Left hindlimb (tissue), 1 donor: ENCODE measurements around the gene DAZAP1.

Source experiments
- DNase-seq: peaks from one replicate; pipeline ENCODE4 v3.0.0-alpha.2; 2018

Gene DAZAP1

DNA sequence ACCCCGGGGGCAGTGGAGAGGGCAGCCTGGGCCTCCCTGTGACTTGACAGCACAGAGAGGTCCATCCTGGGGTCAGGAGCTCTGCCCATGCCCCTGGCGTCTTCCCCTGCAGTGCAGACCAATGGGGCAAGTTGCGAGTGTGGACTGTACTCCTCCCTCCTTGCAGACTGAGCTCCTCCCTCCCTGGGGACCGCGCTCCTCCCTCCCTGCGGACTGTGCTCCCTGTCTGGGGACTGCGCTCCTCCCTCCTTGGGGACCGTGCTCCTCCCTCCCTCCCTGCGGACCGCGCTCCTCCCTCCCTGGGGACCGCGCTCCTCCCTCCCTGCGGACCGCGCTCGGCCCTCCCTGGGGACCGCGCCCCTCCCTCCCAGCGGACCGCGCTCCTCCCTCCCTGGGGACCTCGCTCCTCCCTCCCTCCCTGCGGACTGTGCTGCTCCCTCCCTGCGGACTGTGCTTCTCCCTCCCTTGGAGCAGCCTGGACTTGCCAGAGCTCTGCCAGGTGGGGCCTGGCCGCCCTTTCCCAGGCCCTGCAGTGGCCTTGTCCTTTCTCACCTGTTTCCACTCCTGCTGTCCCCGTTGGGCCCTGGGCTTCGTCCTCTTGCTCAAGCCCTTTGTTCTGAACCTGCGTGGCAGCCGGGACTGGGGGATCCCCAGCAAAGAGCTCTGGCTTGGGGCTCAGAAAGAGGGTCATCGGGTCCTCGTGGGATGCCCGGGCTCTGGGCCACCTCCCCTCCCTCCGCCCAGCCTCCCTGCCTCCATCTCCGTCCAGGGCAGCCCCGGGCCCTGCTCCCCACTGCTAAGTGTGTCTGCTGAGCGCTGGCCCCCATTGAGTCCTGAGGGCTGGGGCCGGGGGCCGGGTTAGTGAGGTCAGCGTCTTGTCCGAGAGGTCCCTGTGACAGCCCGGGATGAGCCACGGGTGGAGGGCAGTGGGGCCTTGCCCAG, 12.9 kb upstream of the DAZAP1 start:
- no peak for DNase-seq

DNA sequence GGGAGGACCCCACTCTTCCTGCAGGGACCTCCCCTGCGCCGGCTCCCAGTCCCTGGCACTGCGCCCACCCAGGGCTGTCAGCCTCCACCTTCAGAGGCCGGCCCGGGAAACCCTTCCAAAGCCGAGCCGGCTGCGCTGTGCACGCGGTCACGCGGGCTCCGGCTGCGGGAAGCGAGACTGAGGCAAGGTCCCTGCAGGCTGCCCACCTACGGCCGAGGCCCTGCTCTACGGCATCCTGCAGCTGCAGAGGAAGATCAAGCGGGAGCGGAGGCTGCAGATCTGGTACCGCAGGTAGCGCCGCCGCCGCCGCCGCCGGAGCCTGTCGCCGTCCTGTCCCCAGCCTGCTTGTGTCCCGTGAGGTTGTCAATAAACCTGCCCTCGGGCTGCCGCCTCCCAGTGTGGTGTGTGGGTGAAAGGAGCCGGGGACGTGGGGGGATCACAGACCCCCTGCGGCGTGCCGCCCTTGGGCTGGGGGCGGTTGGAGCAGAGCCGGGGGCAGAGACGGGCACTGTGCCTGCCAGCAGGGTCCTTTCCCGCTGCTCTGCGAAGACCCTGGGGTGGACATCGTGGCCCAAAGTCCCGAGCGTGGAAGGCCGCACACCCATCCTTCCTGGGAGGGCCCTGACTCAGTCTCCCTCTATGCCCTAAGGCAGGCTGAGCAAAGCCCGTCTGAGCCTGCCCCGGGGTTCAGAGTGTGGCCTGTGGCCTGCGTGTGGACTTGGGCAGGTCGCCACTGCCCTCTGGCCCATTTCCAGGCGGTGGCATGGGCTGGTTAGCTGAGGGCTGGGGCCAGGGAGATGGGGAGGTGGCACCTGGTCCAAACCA, 12.0 kb upstream of the DAZAP1 start:
- DNase-seq: no peak

DNA sequence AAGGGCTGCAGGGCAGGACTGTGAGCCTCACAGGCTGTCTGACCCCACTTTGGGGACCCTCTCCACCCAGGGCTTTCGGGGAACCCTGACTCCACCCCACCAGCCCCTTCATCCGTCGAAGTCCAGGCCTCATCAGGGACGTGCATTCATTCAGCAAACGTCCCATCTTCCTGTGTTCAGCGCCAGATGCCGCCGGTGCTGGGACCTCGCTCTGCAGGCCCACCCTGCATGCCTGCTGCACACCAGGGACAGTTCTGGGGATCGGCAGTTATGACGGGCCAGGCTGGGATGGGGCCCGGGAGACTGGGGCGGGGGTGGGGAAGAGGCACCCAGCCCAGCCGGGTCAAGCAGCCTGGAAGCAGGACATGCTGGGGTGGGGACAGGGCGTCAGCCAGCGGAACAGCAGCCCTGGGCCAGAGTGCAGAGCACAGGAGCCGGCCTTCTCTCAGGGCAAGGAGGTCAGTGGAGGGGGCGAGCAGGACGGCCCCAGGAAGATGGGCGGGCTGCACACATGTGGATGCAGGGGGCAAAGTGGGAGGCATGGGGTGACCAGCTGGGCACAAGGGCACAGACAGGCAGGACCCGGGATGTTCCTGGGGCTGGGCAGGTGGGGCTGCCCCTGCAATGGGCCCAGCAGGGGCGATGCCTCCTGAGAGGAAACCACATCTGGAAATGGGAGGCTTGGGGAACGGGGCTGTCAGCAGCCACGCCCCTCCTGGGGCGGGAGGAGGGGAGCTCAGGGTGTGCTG, 11.2 kb upstream of the DAZAP1 start:
- no peak for DNase-seq

DNA sequence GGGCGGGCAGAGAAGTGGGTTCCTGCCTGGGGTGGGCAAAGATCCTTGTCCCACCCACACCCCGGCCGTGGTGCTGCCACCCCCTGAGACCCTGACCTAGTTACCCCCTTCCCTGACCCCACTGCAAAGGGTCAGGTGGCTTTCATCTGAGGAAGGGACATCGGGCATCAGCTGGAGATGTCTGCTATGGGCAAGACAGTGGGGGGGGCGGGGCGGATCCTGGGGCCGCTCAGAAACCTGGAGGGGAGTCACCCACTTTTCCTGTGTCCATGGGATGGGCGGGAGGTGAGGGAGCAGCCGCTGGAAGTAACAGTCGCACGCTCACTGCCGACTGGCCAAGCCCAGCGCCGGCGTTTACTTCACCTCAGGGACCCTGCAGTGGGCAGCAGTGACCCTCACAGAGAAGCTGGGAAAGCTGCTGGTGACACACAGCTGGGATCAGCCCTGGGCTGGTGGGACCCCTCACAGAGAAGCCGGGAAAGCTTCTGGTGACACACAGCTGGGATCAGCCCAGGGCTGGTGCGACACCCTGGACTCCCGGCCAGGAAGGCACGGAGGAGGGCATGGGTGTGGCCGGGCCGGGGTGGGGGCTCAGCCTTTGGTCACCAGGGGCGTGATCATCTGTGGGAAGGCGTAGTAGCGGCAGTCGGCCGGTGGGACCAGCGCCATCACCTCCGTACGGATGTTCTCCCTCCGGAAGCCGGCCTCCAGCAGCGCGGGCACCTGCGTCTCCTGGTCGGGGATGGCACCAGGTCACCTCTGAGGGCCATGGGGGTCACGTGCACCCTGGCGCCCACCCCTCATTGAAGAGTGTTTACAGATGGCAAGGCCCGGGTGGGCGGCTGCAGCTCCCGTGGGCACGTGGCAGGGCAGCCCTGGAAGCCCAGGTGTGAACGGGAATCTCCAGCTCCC, 10.4 kb upstream of the DAZAP1 start:
- no peak for DNase-seq

DNA sequence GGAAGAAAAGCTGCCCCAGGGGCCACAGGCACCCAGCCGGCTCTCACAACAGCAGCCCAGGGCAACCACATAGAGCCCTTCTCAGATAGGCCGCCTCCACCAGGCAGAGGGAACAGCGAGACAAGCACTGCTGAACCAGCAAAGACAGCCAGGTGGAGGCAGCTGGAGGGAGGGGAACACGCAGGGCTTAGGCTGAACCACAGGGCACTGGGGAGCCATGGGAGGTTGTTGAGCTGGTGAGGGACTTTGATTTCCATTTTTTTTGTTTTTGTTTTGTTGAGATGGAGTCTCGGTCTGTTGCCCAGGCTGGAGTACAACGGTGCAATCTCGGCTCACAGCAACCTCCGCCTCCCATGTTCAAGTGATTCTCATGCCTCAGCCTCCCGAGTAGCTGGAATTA, 9.5 kb upstream of the DAZAP1 start:
- DNase-seq: no peak

DNA sequence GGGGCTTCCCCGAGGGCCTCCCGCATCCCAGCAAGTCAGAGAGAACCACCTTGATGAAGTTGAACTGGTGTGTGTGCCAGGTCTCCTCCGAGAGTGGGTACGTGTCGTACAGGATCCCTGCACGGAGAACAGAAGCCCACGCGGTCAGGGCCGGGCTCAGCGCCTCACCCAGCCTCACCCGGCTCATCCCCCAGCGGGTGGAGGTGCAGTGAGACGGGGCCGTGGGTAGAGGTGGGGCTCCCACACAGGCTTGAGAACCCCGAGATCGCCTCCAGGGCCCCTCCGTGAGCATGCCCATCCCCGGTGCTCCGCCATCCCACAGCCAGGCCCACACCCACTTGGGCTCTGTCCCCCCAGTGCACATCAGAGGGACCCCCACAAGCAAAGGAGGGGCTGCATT, 8.3 kb upstream of the DAZAP1 start:
- no peak for DNase-seq

DNA sequence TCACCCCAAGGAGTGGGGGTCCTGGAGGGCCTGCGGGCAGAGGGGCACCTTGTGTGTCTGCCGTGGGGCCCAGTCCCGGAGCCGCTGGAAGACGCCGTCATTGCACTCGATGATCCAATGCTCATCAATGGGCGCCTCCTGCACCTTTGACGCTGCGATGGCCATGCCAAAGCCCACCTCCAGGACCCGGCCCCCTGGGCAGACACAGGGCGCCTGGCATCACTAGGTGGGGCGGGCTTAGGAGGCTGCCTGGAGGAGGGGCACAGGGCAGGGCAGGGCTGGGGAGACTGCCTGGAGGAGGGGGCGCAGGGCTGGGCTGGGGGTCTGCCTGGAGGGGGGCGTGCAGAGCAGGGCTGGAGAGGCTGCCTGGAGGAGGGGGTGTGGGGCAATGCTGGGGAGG, 7.6 kb upstream of the DAZAP1 start:
- DNase-seq: no peak

DNA sequence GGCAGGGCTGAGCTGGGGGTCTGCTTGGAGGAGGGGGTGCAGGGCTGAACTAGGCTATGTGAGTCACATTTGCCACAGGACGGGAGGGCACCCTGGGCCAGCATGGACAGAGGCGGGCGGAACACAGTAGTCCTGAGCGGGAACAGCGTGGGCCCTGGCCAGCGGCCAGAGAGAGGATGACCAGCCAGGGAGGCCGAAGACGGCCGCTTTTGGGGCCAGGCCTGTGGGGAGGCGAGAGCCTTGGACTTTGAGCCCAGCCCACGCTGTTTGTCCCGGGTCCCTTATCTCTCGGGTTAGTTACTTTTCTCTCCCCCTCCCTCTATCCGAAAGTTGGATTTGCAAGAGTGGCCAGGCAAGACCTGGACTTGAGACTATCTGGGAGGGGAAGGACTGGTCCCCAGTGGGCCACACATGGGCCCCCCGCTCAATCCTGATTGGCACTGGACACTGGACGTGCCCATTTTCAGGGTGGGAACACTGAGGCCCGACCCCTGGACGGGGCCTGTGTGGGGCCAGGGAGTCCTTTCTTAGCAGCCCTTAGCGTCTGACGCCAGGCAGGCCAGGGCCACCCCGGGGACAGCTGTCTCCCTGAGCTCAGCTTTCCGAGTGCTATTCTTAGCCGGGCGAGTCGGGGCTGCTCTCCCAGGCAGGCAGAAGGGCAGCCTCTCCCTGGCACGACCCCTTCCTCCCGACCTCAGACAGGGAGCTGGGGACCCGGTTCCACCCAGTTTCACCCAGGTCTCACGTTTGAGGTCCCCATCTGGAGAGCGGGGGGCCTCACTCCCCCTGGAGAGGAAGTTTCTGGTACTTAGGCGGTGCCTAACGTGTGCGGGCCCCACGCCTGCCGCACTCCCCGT, 6.9 kb upstream of the DAZAP1 start:
- DNase-seq: peak; percentile 66

DNA sequence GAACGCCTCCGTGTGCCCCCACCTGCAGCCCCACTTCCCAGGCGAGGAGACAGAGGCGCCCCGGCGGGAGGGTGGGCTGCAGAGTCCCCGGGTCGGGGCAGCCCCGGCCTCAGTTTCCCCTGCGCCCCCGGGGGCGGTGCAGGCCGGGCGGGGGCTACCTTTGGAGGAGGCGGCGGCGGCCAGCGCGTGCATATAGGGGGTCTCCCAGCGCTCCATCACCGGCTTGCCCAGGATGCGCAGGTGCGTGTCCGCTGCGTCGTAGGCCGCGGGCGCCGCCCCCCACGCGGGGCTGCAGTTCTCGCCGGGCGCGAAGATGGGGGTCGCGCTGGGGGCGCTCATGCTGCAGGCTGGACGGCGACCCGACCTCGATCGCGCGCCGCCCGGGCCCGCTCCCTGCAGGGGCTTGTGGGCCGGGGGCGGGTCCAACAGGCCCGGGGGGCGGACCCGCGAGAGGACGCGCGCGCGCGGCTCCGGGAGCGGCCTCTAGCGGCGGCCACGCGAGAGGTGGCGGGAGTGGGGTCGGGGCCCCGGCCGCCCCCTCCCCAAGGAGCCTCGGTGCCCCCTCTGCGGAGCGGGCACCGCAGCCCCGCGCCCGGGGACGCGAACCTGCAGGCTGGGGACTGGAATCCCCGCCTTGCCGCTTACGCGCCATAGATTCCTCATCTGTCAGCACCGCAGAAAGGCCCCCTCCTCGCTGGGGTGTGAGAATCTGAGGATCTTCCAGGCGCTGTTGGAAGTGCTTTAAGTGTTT, 6.1 kb upstream of the DAZAP1 start, which contains the start of gene GAMT:
GAMT (minus strand) TSS at position 405 of the 751 bp plus-strand sequence; CDS start at position 339, 66 bp downstream.
- DNase-seq: peak; percentile 62

DNA sequence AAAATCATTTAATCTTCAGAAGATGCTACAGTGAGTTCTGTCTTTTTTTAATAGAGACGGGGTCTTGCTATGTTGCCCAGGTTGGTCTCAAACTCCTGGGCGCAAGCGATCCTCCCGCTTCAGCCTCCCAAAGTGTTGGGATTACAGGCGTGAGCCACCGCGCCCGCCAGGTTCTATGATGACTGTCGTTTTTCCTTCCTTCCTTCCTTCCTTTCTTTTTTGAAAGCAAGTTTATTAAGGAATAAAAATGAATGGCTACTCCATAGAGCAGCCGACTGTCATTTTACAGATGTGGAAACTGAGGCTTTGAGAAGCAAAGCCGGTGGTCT, 5.5 kb upstream of the DAZAP1 start:
- no peak for DNase-seq

DNA sequence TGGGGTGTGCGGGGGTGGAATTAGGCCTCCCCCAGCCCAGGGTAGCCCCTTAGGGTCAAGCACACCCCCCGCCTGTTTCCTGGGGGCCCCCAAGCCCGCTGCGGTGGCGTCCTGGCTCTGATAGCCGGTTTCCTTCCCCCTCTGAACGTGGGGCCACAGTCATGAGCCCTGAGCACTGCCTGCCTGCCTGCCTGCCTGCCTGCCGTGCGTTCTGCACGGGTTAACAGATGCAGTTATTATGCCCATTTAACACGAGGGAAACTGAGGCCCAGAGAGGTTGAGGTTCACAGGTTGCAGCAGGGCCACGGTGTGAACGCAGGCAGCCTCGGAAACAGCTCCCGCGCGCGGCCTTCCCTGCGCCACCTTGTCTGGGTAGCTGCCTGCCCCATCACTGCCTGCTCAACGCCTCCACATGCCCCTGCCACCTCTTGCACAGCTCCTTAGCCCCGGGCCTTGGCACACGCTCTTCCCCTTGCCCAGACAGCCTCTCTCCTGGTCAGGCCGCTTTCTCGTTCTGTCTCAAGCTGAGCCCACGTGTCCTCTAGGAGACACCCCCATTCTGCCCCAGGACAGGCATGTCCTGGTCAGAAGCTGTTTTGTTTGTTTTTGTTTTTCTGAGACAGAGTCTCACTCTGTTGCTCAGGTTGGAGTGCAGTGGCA, 4.8 kb upstream of the DAZAP1 start:
- DNase-seq: no peak

DNA sequence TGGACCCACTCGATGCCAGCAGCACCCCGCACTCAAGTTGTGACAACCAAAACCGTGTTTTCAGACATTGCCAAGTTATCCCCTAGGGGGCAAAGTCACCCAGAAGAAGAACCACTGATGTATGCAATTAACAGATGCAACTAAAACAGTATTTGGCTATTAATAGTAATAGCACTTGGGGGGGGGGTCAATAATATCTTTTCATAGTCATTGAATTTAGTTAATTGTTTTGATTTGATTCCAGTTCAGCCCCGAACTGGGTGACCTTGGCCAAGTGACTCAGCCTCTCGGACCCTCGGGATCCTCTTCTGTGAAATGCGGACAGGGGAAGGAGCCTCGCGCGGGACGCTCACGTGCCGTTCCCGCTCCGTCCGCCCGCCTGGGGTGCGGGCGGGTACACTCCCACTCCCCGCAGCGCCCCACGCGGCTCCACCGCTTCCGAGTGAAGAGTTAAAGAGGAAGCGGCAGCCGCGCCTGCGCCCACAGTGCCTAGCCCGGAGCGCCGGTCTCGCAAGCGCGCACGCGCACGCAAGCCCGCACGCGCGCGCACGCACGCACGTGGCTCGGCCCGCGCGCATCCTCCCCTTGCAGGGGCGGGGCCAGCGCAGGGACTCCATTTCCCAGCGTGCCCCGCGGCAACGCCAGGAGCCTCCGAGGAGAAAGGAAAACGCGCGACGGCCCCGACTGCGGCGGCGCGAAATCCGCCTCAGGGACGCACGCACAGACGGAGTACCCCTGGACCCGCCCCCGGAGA, 435 bp upstream of the DAZAP1 start:
- peak; percentile 99 for DNase-seq

DNA sequence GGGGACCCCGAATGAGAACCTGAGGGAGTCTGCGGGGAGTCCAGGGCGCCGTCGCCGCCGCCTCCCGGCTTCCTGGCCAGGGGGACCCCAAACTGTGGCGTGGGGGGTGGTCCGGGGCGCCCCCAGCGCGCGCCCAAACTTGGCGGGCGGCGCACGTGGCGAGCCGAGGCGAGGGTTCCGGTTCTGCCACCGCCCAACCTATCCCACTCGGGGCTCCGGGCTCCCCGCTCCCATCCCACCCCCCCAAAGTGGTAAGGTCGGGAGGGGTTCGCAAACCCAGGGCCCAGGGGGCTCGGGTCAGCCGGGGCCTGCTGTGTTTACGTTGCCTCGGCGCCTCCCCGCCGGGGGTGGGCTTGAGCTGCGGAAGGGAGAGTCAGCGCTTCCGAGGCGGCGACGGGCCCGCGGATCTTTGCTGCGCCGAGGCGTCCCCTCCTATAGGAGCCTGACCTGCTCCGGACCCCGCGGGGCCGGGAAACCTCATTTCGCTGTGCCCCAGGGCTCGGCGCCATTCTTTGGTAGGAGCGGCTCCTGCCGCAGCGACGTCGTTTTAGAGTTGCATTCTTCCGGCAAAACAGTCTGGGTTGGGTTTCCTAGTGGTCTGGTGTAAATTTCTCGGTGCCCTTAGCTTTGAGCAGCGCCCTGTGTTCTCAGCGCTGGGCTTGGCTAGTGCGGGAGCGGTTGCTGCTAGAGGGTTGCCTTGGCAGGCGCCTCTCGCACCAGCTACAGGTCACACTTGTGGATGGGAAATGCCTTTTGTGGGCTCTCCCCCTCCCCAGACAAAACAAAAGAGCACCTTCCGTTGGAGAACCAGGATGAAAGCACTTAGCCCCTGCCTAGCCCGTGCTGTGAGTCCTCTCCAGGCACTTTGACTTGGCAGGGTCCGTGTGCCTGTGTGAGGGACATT, 1.2 kb downstream of the DAZAP1 start:
- peak; percentile 65 for DNase-seq

DNA sequence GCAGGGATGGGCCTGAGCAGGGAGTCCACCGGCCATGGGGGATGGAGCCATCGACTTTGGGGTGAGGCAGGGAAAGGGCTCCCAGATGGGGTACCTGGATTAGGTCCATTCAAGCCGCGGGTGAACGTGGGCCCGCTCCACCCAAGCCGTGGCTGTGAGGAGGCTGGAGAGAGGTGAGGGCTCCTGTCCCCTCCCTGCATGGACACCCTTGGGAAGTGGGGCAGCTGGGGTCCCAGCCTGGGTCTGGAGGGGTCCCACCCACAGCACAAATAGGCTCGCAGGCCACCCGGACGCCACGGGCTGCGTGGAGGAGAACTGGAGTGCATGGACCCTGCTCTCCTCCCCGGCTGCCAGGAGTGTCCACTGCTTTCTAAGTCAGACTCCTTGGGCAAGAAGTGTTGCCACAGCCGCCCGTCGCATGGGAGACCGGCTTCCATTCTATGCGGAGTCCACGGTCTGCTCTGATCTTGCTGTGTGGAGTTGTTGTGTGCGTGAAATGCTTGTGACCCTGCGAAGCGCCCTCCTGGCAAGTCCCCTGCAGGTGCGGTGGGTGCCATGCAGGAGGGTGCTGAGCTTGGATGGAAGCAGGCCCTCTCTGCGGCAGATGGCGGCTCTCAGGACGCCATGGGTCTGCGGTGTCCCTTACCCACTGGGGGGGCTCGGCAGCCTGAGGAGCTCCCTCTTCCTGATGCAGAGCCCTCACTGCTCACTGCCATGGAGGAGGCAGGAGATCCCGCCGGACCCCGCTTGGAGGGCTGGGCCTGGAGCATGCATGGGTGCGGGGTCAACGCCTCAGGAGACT, 2.0 kb downstream of the DAZAP1 start:
- no peak for DNase-seq

DNA sequence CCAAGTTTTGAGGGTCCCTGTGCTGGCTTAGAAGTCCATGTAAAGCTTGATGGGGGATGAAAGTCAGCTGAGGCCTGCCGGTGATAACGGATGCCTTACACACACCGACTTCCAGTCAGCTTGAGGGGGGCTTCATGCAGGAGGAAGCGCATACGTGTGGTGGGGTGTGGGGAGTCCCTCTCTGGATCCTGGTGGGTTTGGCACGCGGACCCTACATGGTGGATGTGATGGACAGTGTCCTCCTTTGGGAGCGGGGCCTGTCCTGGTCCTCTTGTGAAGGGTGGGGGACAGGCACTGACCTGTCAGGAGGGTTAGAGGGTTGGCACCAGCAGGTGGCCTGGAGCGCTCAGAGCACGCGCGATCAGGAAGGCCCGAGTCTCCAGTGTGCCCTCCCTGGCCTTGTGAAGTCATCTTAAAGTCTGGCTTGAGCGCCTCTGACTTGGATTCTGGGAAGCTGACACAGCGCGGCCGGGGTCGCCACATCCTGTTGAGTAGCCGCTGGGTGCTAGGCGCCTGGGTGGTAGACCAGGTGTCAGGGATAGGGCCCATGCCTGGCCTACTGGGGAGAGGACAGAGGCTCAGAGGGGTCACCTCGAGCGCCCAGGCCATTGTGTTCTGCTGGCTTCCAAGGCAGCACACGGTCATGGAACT, 2.9 kb downstream of the DAZAP1 start:
- DNase-seq: no peak

DNA sequence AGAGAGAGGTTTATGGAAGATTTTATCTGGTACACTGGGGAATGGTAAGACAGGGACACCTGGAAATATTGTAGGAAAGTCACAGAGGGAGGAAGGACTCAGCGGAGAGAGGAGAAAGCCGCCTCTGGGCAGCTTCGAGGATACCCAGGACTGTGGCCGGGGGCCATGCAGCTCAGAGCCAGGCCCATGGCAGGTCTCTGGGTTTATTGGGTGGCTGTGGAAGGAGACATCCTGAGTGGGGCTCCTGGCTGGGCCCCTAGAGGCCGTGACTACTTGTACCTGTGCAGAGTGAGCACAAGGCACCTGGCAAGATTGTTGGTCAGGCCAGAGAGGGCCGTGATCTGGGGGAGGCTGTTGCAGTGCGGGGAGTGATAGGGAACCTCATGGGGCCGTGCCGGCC, 3.4 kb downstream of the DAZAP1 start:
- no peak for DNase-seq
